Ovary (tissue), 10 donors: ENCODE data around the gene SLC6A4. TPM values are rescaled to one million over a fixed set of nuclear protein-coding genes. Genes with fewer than 3 reads are reported as not detected.

Source experiments
- DNase-seq, 5 donors: peaks; one replicate each; pipeline ENCODE4 v3.0.0-alpha.2; 2019 to 2020
- H3K27ac ChIP-seq, 2 donors: fragments of 200-600 bp; one replicate each; pipeline versions ENCODE4 v1.5.1 to v1.8.0; 2019 to 2022
- H3K27me3 ChIP-seq: fragments of 200-600 bp; one replicate; pipeline ENCODE4 v1.8.0; 2022
- H3K36me3 ChIP-seq: fragments of 200-600 bp; sonication (generic); one replicate; pipeline ENCODE4 v1.5.1; 2019
- H3K4me1 ChIP-seq: one replicate; pipeline ENCODE4 v1.8.1; 2013; ENCODE audit warnings: mild to moderate bottlenecking, moderate library complexity; ENCODE audit not compliant: insufficient read depth
- H3K4me3 ChIP-seq: fragments of 200-600 bp; sonication (generic); one replicate; pipeline ENCODE4 v1.5.1; 2017
- H3K9me3 ChIP-seq, 2 donors: fragments of 200-600 bp in 1 of 2; sonication (generic) in 1 of 2; one replicate each; pipeline versions ENCODE4 v1.5.1 to v1.8.1; 2013 to 2019; ENCODE audit warnings: mild to moderate bottlenecking in 1 of 2, moderate library complexity in 1 of 2
- CTCF ChIP-seq, 3 donors: fragments of 450-650 bp in 2 of 3; fragments of 200-600 bp in 1 of 3; IDR thresholded peaks; one replicate each; pipeline versions ENCODE4 v1.5.1 to v1.8.0; 2016 to 2022; ENCODE audit warnings: antibody characterized with exemption in 3 of 3, mild to moderate bottlenecking in 1 of 3
- EP300 ChIP-seq: sonication (generic); formaldehyde crosslinking; IDR thresholded peaks from one replicate; pipeline ENCODE4 v1.6.1; 2017; ENCODE audit warnings: antibody characterized with exemption
- POLR2A ChIP-seq: fragments of 450-650 bp; IDR thresholded peaks from one replicate; pipeline ENCODE4 v1.6.1; 2017; ENCODE audit warnings: antibody characterized with exemption, mild to moderate bottlenecking, moderate library complexity
- WGBS, 3 donors: extraction: QIAGEN DNeasy Blood & Tissue Kit in 1 of 3; methylation state at CpG; one replicate each; pipeline versions ENCODE4 v1.1.5 to v1.1.7; 2013 to 2017; 5-methylcytosine and 5-hydroxymethylcytosine counted together
- intact Hi-C, 4 donors: fragments of 100-400 bp; cut with DNase I; formaldehyde crosslinking; loops; one replicate each; pipeline versions ENCODE4 v1.11.0 to v1.15.1; 2022 to 2023
- long read RNA-seq, 3 donors: library from polyadenylated mRNA in 2 of 3; unstranded in 2 of 3; transcript quantifications; one replicate each; pipeline ENCODE4 v2.0.0 and lab custom pipeline, GENCODE V29; 2021 to 2026
- polyA plus RNA-seq, 2 donors: library from polyadenylated mRNA; stranded (reverse); fragments of 200-250 nt in 1 of 2; fragments of 350-450 nt in 1 of 2; fragmentation: Illumina TruSeq in 1 of 2; extraction: RNeasy Lipid Tissue Mini Kit (QIAGEN cat#74804) in 1 of 2; gene quantifications; one replicate each; pipeline ENCODE4 v1.2.3, GENCODE V29; 2013 to 2014
- total RNA-seq, 7 donors: library from RNA; depleted of rRNA in 2 of 7; stranded (reverse); fragments of >200 nt in 2 of 7; fragmentation: NEBNext Ultra II Directional in 3 of 7; extraction: Animal tissue kit (Norgen Biotek cat#: 25700) in 3 of 7; gene quantifications; one replicate each; pipeline versions ENCODE4 v1.1.0 to v1.2.4, GENCODE V29; 2016 to 2023
- donor health status: DM: no; HTN: no; CAD: no; lungs with moderate emphysema.
- donor health status: DM: no; HTN: no; CAD: no.
- donor health status: Bipolar disorder and iron deficiency.
- donor health status: DM: yes; HTN: yes; CAD: no.
- donor health status: DM: no; HTN: no; CAD: no.
- donor health status: DM: yes; HTN: yes; CAD: no.

Gene SLC6A4
- total RNA-seq (1 to 10 TPM in 1 of 7 donors, under 1 TPM in 3, not detected in 3; 0.12 to 8.3 (median 0.91) TPM), polyA plus RNA-seq (under 1 TPM in 1 of 2 donors, not detected in 1; 0.05 TPM)
- long read RNA-seq, donor 1: 0 reads
- long read RNA-seq, donor 2: 0 reads
- long read RNA-seq, donor 3: 0 reads

GRCh38 chr17:30235386-30236296 is at the start of gene SLC6A4:
Gene SLC6A4 (minus strand): TSS chr17:30235697. CDS start chr17:30221958, 13,739 bp downstream.
- Histone ChIP-seq H3K4me3 (peak within 1 kb of the TSS; percentile 32), H3K9me3 (no peaks in the 10 kb centered on the region), H3K36me3 (no peaks in the 10 kb centered on the region), H3K27ac (no peak within 1 kb of the TSS), H3K4me1 (peaks cover 6% of the 10 kb centered on the region), H3K27me3 (no peaks in the 10 kb centered on the region)
- 1 to 3% (median 2%) methylated on average over 76 to 82 of the region's 82 CpGs for WGBS, 3 donors
- intact Hi-C loops: no loop called here
- TF ChIP-seq POLR2A: no peak
- TF ChIP-seq CTCF (IDR thresholded peaks at IDR 0.05): no peak
- TF ChIP-seq EP300: no peak
- DNase-seq: no peak

GRCh38 chr17:30279156-30279555 is 43.7 kb upstream of the SLC6A4 start:
- no peaks in the 10 kb centered on the region for H3K4me1 ChIP-seq
- TF ChIP-seq POLR2A: no peak
- no peak for TF ChIP-seq EP300
- TF ChIP-seq CTCF (IDR thresholded peaks at IDR 0.05): no peak
- no peaks in the 10 kb centered on the region for H3K9me3 ChIP-seq
- H3K4me3 ChIP-seq: no peak overlapping the region
- no peaks in the 10 kb centered on the region for H3K27me3 ChIP-seq
- intact Hi-C loops: no loop called here
- DNase-seq: no peak
- H3K36me3 ChIP-seq: no peaks in the 10 kb centered on the region
- no peak overlapping the region for H3K27ac ChIP-seq

- no peaks in the 10 kb centered on the region for H3K27me3 ChIP-seq
- H3K36me3 ChIP-seq: no peaks in the 10 kb centered on the region
- TF ChIP-seq CTCF (IDR thresholded peaks at IDR 0.05) (no peak), POLR2A (no peak), EP300 (no peak)
- H3K27ac ChIP-seq: no peak overlapping the region
- H3K4me1 ChIP-seq: no peaks in the 10 kb centered on the region
- intact Hi-C loops: no loop called here
- no peak for DNase-seq
- H3K9me3 ChIP-seq: no peaks in the 10 kb centered on the region
- H3K4me3 ChIP-seq: no peak overlapping the region
These were observed 42.5 kb upstream of the SLC6A4 start for GRCh38 chr17:30278032-30278431.

- Histone ChIP-seq H3K4me1 (no peaks in the 10 kb centered on the region), H3K9me3 (no peaks in the 10 kb centered on the region), H3K36me3 (no peaks in the 10 kb centered on the region), H3K27me3 (no peaks in the 10 kb centered on the region), H3K27ac (no peak overlapping the region), H3K4me3 (no peak overlapping the region)
- DNase-seq: no peak
- TF ChIP-seq CTCF (IDR thresholded peaks at IDR 0.05): no peak
- TF ChIP-seq POLR2A: no peak
- TF ChIP-seq EP300: no peak
- intact Hi-C loops: no loop called here
- 78 to 86% (median 82%) methylated on average over 2 of the region's 2 CpGs for WGBS, 3 donors
These were observed 40.4 kb upstream of the SLC6A4 start for GRCh38 chr17:30275911-30276310.
